K562 (cell line): ENCODE data around the gene ITGB6. TPM values are rescaled to one million over a fixed set of nuclear protein-coding genes. Genes with fewer than 3 reads are reported as not detected.

Experiments
- ATAC-seq: fragments of 200-7000 bp; cut with Tn5 transposase; 3 replicates; pipeline ENCODE4 v1.9.1; 2020; ENCODE audit warnings: moderate library complexity
- BruUV-seq: library from RNA; stranded (reverse); fragments of 400-500 nt; replicated peaks from 2 replicates; lab custom pipeline; 2021; lab: Mats Ljungman, UMichigan
- CTCF ChIA-PET: fragments of 300-600 bp; formaldehyde crosslinking; extraction: SDS; loops from one replicate; lab custom pipeline; 2021; ENCODE audit warnings: low intra/inter-chr PET ratio; lab: Yijun Ruan, JAX
- POLR2A ChIA-PET: fragments of 300-600, 350-650 bp; sonication (Branson Sonifier 250); formaldehyde crosslinking; extraction: SDS; loops from one replicate; lab custom pipeline; 2021; ENCODE audit warnings: antibody characterized with exemption, inconsistent platforms; lab: Yijun Ruan, JAX
- DNase-seq, 4 experiments: peaks; one replicate each; pipeline versions ENCODE4 v3.0.0 to v3.0.0-alpha.2; 2011 to 2018; ENCODE audit warnings: low spot score in 3 of 4, mixed read lengths in 3 of 4; ENCODE audit errors: extremely low read depth in 1 of 4
- FAIRE-seq: peaks from 2 replicates; lab custom pipeline; 2011; peaks lifted over from hg19 to GRCh38; lab: Jason Lieb, UNC
- H2AFZ ChIP-seq: 2 replicates; pipeline ENCODE4 v1.6.0; 2011; ENCODE audit warnings: low read depth, low read length, control low read depth, inconsistent platforms
- H3K27ac ChIP-seq: fragments of 200-600 bp; 3 replicates; pipeline ENCODE4 v1.8.0; 2011; ENCODE audit warnings: low read depth, mild to moderate bottlenecking, control low read depth, inconsistent platforms, low read length, moderate library complexity, mixed read lengths; ENCODE audit errors: extremely low read depth
- H3K27me3 ChIP-seq, 2 experiments: fragments of 300-600 bp in 1 of 2; 2 replicates in 1 of 2; 3 replicates in 1 of 2; pipeline versions ENCODE4 v1.6.0 to v1.8.0; 2011; ENCODE audit warnings: inconsistent platforms in 2 of 2, low read length in 2 of 2, mild to moderate bottlenecking in 1 of 2, mixed read lengths in 1 of 2, moderate library complexity in 1 of 2; ENCODE audit not compliant: control insufficient read depth in 2 of 2, insufficient read depth in 2 of 2
- H3K36me3 ChIP-seq: fragments of 300-600 bp; 3 replicates; pipeline ENCODE4 v1.8.0; 2011; ENCODE audit warnings: mild to moderate bottlenecking, low read length, inconsistent platforms; ENCODE audit not compliant: control insufficient read depth, insufficient read depth
- H3K4me1 ChIP-seq, 2 experiments: fragments of 200-600 bp in 1 of 2; replicated peaks in 1 of 2; 2 replicates in 1 of 2; 3 replicates in 1 of 2; pipeline versions ENCODE4 v1.5.1 to v1.8.0; 2011; ENCODE audit warnings: inconsistent platforms in 2 of 2, low read length in 2 of 2, mild to moderate bottlenecking in 1 of 2, mixed read lengths in 1 of 2, moderate library complexity in 1 of 2; ENCODE audit not compliant: control insufficient read depth in 2 of 2, insufficient read depth in 2 of 2
- H3K4me2 ChIP-seq: 2 replicates; pipeline ENCODE4 v1.6.1; 2011; ENCODE audit warnings: low read length, control low read depth, inconsistent platforms, mixed read lengths; ENCODE audit not compliant: insufficient read depth
- H3K4me3 ChIP-seq: fragments of 200-600 bp; sonication (generic), shearing (Covaris generic); 2 replicates; pipeline ENCODE4 v1.5.1; 2016; ENCODE audit warnings: control low read depth, inconsistent platforms
- H3K79me2 ChIP-seq: fragments of 200-600 bp; 3 replicates; pipeline ENCODE4 v1.8.0; 2011; ENCODE audit warnings: low read length, inconsistent platforms; ENCODE audit not compliant: control insufficient read depth, insufficient read depth
- H3K9ac ChIP-seq, 2 experiments: 2 replicates each; pipeline versions ENCODE4 v1.6.0 to v1.6.1; 2011; ENCODE audit warnings: low read depth in 2 of 2, low read length in 2 of 2, control low read depth in 1 of 2, inconsistent platforms in 1 of 2, mild to moderate bottlenecking in 1 of 2, mixed read lengths in 1 of 2; ENCODE audit not compliant: insufficient read depth in 1 of 2
- H3K9me1 ChIP-seq: one replicate; pipeline ENCODE4 v1.6.0; 2011; ENCODE audit warnings: inconsistent platforms, mild to moderate bottlenecking, low read length, moderate library complexity; ENCODE audit not compliant: control insufficient read depth, insufficient read depth
- H3K9me3 ChIP-seq: replicated peaks from 2 replicates; pipeline ENCODE4 v1.5.1; 2011; ENCODE audit warnings: low read depth, low read length, inconsistent platforms; ENCODE audit not compliant: control insufficient read depth, insufficient read depth
- H4K20me1 ChIP-seq: replicated peaks from 2 replicates; pipeline ENCODE4 v1.6.1; 2011; ENCODE audit warnings: low read length, inconsistent platforms, mixed read lengths; ENCODE audit not compliant: control insufficient read depth, insufficient read depth
- FUS ChIP-seq: fragments of 200-400 bp; formaldehyde crosslinking; optimal IDR thresholded peaks from 2 replicates; pipeline ENCODE3; 2017; ENCODE audit warnings: low read depth, low read length
- GATAD2A ChIP-seq: fragments of 450-650 bp; IDR thresholded peaks from 2 replicates; pipeline ENCODE4 v1.6.1; 2017
- POLR2H ChIP-seq: IDR thresholded peaks from 2 replicates; pipeline ENCODE4 v1.6.1; 2016; ENCODE audit warnings: missing genetic modification characterization, low read depth, mild to moderate bottlenecking, control low read depth, missing compliant biosample characterization, moderate library complexity
- RB1 ChIP-seq: fragments of 450-650 bp; IDR thresholded peaks from 2 replicates; pipeline ENCODE4 v1.6.1; 2017; ENCODE audit warnings: low read depth, mild to moderate bottlenecking
- RFX5 ChIP-seq: IDR thresholded peaks from 2 replicates; pipeline ENCODE4 v1.6.1; 2011; ENCODE audit warnings: low read depth, mild to moderate bottlenecking, improper control_type of control experiment, low read length
- ZC3H4 ChIP-seq: sonication (generic); formaldehyde crosslinking; IDR thresholded peaks from 2 replicates; pipeline ENCODE4 v1.9.0; 2021; ENCODE audit warnings: missing genetic modification reagents, borderline replicate concordance
- ZNF224 ChIP-seq: sonication (generic); formaldehyde crosslinking; IDR thresholded peaks from 2 replicates; pipeline ENCODE4 v1.8.0; 2022; ENCODE audit warnings: mild to moderate bottlenecking, missing genetic modification reagents
- WGBS: fragments of 100-300 bp; shearing (Covaris generic); methylation state at CpG from one replicate; pipeline ENCODE4 v1.1.6; 2016; ENCODE audit warnings: low coverage, mixed read lengths; ENCODE audit not compliant: insufficient coverage; ENCODE audit errors: missing lambda C conversion rate; 5-methylcytosine and 5-hydroxymethylcytosine counted together
- in situ Hi-C: fragments of 300-500 bp; cut with MboI; formaldehyde crosslinking; loops from 4 replicates; pipeline ENCODE4 v1.15.0; 2018; ENCODE audit warnings: inconsistent platforms, mixed read lengths
- intact Hi-C: fragments of 100-400 bp; cut with micrococcal nuclease; formaldehyde crosslinking; loops from 2 replicates; pipeline ENCODE4 v1.14.2; 2022
- polyA plus RNA-seq, 8 experiments: library from polyadenylated mRNA; depleted of rRNA in 4 of 8; stranded (reverse) in 5 of 8; unstranded in 3 of 8; fragments of >200 nt; fragmentation: Nextera tagmentation in 2 of 8; fragmentation: Illumina TruSeq in 1 of 8; extraction: Ambion mirVana in 2 of 8; extraction: Trizol in 1 of 8; gene quantifications; 2 replicates each; pipeline versions ENCODE4 v1.2.1 to v1.2.3, GENCODE V29; 2011 to 2014; ENCODE audit warnings: inconsistent platforms in 1 of 8, missing spikeins in 1 of 8
- total RNA-seq, 7 experiments: library from RNA; depleted of rRNA in 6 of 7; stranded (reverse); fragments of >200 nt in 6 of 7; fragmentation: Illumina TruSeq in 2 of 7; extraction: Trizol in 2 of 7; gene quantifications; 2 replicates each; pipeline versions ENCODE4 v1.2.1 to v1.2.3, GENCODE V29; 2011 to 2021; ENCODE audit warnings: low replicate concordance in 1 of 7
- TF ChIP-seq, protein P1 (sequence below): IDR thresholded peaks from 2 replicates; pipeline ENCODE4 v1.6.1; 2014; ENCODE audit warnings: antibody characterized with exemption

Gene ITGB6
- total and polyA plus RNA-seq, 9 of the 15 experiments (the other 6 are each of a cell fraction or from before 2014, with no cell fraction given) = 0.18 TPM; not detected in 8

DNA sequence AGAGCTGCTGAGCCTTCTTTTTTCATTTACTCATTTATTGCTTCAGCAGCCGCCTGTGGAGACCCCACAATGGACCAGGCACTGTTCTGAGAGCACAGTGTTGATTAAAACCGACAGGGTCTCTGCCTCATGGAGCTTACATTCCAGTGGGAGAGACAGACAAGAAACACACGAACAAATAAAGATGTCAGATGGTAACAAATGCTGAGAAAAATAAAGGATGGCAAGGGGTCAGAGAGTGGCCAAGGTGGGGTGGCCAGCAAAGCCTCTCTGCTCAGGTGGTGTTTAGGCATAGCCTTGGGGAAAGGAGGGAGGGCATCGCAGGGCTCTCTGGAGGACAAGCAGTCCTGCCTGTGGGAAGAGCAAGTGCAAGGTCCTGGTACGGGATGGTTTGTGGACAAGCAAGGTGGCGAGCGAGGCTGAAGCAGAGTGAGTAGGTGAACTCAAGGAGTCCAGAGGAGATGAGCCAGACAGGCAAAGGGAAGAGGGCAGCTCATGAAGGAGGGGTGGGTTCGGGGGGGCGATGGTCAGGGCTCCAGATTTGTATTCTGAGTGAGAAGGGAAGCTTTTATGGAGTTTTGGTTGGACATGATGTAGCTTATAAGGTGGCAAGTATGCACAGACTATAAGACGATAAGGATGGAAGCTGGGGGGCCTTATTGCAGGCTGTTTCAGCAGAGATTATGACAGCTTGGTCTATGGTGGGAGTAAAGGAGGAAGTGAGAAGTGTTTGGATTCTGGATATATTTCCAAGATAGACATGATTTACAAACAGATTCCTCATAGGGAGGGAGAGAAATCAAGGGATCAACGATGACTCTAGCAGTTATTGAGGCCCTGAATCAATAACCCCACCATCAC is 8.8 kb upstream of the ITGB6 start:
- under 1% methylated on average over 11 of the region's 11 CpGs for WGBS
- no peak for DNase-seq
- H2AFZ ChIP-seq = no peak overlapping the region

More for the DNA sequence above, 8.8 kb upstream of the ITGB6 start:
- Histone ChIP-seq H3K4me2 (no peak overlapping the region), H3K27ac (no peak overlapping the region), H3K9ac (no peak overlapping the region), H3K4me3 (no peak overlapping the region), H4K20me1 (no peaks in the 10 kb centered on the region), H3K4me1 (no peaks in the 10 kb centered on the region), H3K9me3 (no peaks in the 10 kb centered on the region), H3K36me3 (no peaks in the 10 kb centered on the region), H3K9me1 (no peaks in the 10 kb centered on the region), H3K27me3 (no peaks in the 10 kb centered on the region), H3K79me2 (no peaks in the 10 kb centered on the region)
- POLR2A ChIA-PET = interaction anchor here (0.6 to 0.8 kb wide), 3 partner anchors 159 to 1475 kb away, joined by 3 to 4 read pairs (median 3); no protein-coding TSS in a partner anchor
- BruUV-seq = no TSS peak
- in situ Hi-C loops (no loop called here), intact Hi-C loops (no loop called here)
- no peak for ATAC-seq
- CTCF ChIA-PET = interaction anchor here (0.9 kb wide), 1 partner anchor 98 kb away, joined by 3 read pairs; no protein-coding TSS in a partner anchor
- no peak for FAIRE-seq
- TF ChIP-seq ZNF224 (CRISPR knock-in tag) (no peak), RB1 (no peak), ZC3H4 (no peak), RFX5 (no peak), GATAD2A (no peak), POLR2H (tag) (no peak), FUS (no peak)
- TF ChIP-seq, protein P1, sequence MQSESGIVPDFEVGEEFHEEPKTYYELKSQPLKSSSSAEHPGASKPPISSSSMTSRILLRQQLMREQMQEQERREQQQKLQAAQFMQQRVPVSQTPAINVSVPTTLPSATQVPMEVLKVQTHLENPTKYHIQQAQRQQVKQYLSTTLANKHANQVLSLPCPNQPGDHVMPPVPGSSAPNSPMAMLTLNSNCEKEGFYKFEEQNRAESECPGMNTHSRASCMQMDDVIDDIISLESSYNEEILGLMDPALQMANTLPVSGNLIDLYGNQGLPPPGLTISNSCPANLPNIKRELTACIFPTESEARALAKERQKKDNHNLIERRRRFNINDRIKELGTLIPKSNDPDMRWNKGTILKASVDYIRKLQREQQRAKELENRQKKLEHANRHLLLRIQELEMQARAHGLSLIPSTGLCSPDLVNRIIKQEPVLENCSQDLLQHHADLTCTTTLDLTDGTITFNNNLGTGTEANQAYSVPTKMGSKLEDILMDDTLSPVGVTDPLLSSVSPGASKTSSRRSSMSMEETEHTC = no peak
